Adrenal gland (tissue), 12 donors: Measurements from ENCODE around the gene KCND1. TPM values are rescaled to one million over a fixed set of nuclear protein-coding genes. Genes with fewer than 3 reads are reported as not detected.

Experiments
- DNase-seq, 7 donors: peaks; one replicate each; pipeline ENCODE4 v3.0.0-alpha.2; 2019 to 2020
- H3K27ac ChIP-seq, 5 donors: fragments of 200-600 bp; sonication (generic) in 4 of 5; 1 replicate in 3 of 5; 2 replicates in 2 of 5; pipeline versions ENCODE4 v1.5.1 to v1.8.0; 2016 to 2020; ENCODE audit warnings: mild to moderate bottlenecking in 1 of 5
- H3K27me3 ChIP-seq: fragments of 200-600 bp; 2 replicates; pipeline ENCODE4 v1.8.0; 2021
- H3K36me3 ChIP-seq, 2 donors: fragments of 200-600 bp; replicated peaks in 1 of 2; 1 replicate in 1 of 2; 2 replicates in 1 of 2; pipeline versions ENCODE4 v1.5.1 to v1.8.0; 2018 to 2022
- H3K4me1 ChIP-seq, 2 donors: fragments of 200-600 bp; replicated peaks in 1 of 2; 1 replicate in 1 of 2; 2 replicates in 1 of 2; pipeline versions ENCODE4 v1.5.1 to v1.8.0; 2018 to 2021
- H3K4me3 ChIP-seq, 4 donors: fragments of 200-600 bp; sonication (generic) in 3 of 4; one replicate each; pipeline ENCODE4 v1.5.1; 2016 to 2018
- H3K9me3 ChIP-seq, 3 donors: fragments of 200-600 bp; sonication (generic) in 1 of 3; replicated peaks in 1 of 3; 1 replicate in 2 of 3; 2 replicates in 1 of 3; pipeline versions ENCODE4 v1.5.1 to v1.8.0; 2016 to 2021
- CTCF ChIP-seq, 6 experiments: fragments of 450-650 bp in 4 of 6; fragments of 200-600 bp in 2 of 6; sonication (generic) in 1 of 6; IDR thresholded peaks; 1 replicate in 5 of 6; 2 replicates in 1 of 6; pipeline versions ENCODE4 v1.5.1 to v1.8.0; 2016 to 2021; ENCODE audit warnings: antibody characterized with exemption in 6 of 6, mild to moderate bottlenecking in 2 of 6, moderate library complexity in 1 of 6
- POLR2A ChIP-seq, 2 donors: fragments of 450-650 bp; IDR thresholded peaks; one replicate each; pipeline ENCODE4 v1.6.1; 2017; ENCODE audit warnings: antibody characterized with exemption in 2 of 2, mild to moderate bottlenecking in 2 of 2, moderate library complexity in 1 of 2
- WGBS, 4 donors: extraction: QIAGEN DNeasy Blood & Tissue Kit in 2 of 4; methylation state at CpG; one replicate each; pipeline versions ENCODE4 v1.1.5 to v1.1.7; 2013 to 2017; 5-methylcytosine and 5-hydroxymethylcytosine counted together
- intact Hi-C, 2 donors: fragments of 100-400 bp; cut with DNase I; formaldehyde crosslinking; loops; one replicate each; pipeline versions ENCODE4 v1.14.1 to v1.15.0; 2022 to 2023
- polyA plus RNA-seq, 3 donors: library from polyadenylated mRNA; stranded (reverse); fragments of 200-250 nt in 2 of 3; fragments of 350-450 nt in 1 of 3; fragmentation: Illumina TruSeq in 1 of 3; extraction: RNeasy Lipid Tissue Mini Kit (QIAGEN cat#74804) in 1 of 3; gene quantifications; one replicate each; pipeline ENCODE4 v1.2.3, GENCODE V29; 2013 to 2014
- total RNA-seq, 9 donors: library from RNA; depleted of rRNA in 4 of 9; stranded (reverse); fragments of >200 nt in 4 of 9; fragments of 120-200 nt in 1 of 9; fragmentation: NEBNext Ultra II Directional in 1 of 9; extraction: Animal tissue kit (Norgen Biotek cat#: 25700) in 1 of 9; gene quantifications; one replicate each; pipeline versions ENCODE4 v1.1.0 to v1.2.4, GENCODE V29; 2013 to 2023
- donor health status: healthy with polysubstance abuse.
- donor health status: Bipolar disorder and iron deficiency.
- donor health status: DM: yes; HTN: yes; CAD: no.
- donor health status: DM: no; HTN: no; CAD: no.
- donor health status: DM: no; HTN: no; CAD: no.
- donor health status: DM: yes; HTN: yes; CAD: no.

KCND1 gene
- total and polyA plus RNA-seq, 12 donors, result 0.22 to 2.4 (median 0.95) TPM

GRCh38 chrX:48972220-48973164 lies 848 bp upstream of the KCND1 start:
- no peaks in the 10 kb centered on the region for H3K9me3 ChIP-seq
- DNase-seq, result peak in 6 of 7 donors; percentile 32 to 74 (median 42)
- TF ChIP-seq CTCF (IDR thresholded peaks at IDR 0.05) (peak; percentile 9 to 52 (median 42)), POLR2A (IDR thresholded peaks at IDR 0.05) (no peak)
- peaks cover 0 to 11% of the 10 kb centered on the region in 2 donors for H3K36me3 ChIP-seq
- no peaks in the 10 kb centered on the region for H3K27me3 ChIP-seq
- H3K27ac ChIP-seq, result peak overlapping the region in 2 of 5 donors; percentile 17 to 60
- H3K4me3 ChIP-seq, result peak overlapping the region in 1 of 4 donors; percentile 34
- WGBS, 4 donors, result 18 to 52% (median 42%) methylated on average over 5 to 13 of the region's 13 CpGs
- intact Hi-C loops, result loop anchor here in 1 of 2 donors (10.0 kb wide), 1 partner anchor 72 kb away; the partner anchor contains the start of gene TFE3
- no peaks in the 10 kb centered on the region for H3K4me1 ChIP-seq

- no peak for TF ChIP-seq CTCF (IDR thresholded peaks at IDR 0.05)
- no peak for TF ChIP-seq POLR2A (IDR thresholded peaks at IDR 0.05)
- no peak for DNase-seq
- intact Hi-C loops, result no loop called here
- Histone ChIP-seq H3K36me3 (no peaks in the 10 kb centered on the region), H3K4me3 (no peak overlapping the region), H3K27ac (no peak overlapping the region), H3K27me3 (no peaks in the 10 kb centered on the region), H3K4me1 (no peaks in the 10 kb centered on the region), H3K9me3 (no peaks in the 10 kb centered on the region)
- 89 to 95% (median 90%) methylated on average over 28 of the region's 28 CpGs; no CpG with 5 or more reads in 1 of the 4 donors for WGBS, 4 donors
These were observed 2.2 kb downstream of the KCND1 start for GRCh38 chrX:48969471-48969870.

- Histone ChIP-seq H3K27me3 (no peaks in the 10 kb centered on the region), H3K4me1 (no peaks in the 10 kb centered on the region), H3K9me3 (no peaks in the 10 kb centered on the region), H3K36me3 (no peaks in the 10 kb centered on the region), H3K27ac (no peak overlapping the region), H3K4me3 (no peak overlapping the region)
- DNase-seq, result no peak
- 45 to 77% (median 66%) methylated on average over 1 of the region's 1 CpG for WGBS, 4 donors
- intact Hi-C loops, result no loop called here
- no peak for TF ChIP-seq CTCF (IDR thresholded peaks at IDR 0.05)
- no peak for TF ChIP-seq POLR2A (IDR thresholded peaks at IDR 0.05)
These were observed 3.3 kb downstream of the KCND1 start for GRCh38 chrX:48968377-48968776.

- Histone ChIP-seq H3K4me1 (no peaks in the 10 kb centered on the region), H3K27ac (no peak overlapping the region), H3K36me3 (no peaks in the 10 kb centered on the region), H3K9me3 (no peaks in the 10 kb centered on the region), H3K27me3 (no peaks in the 10 kb centered on the region), H3K4me3 (no peak overlapping the region)
- DNase-seq, result no peak
- intact Hi-C loops, result no loop called here
- WGBS, 4 donors, result 80 to 89% (median 83%) methylated on average over 10 to 15 of the region's 15 CpGs
- TF ChIP-seq CTCF (IDR thresholded peaks at IDR 0.05), result no peak
- TF ChIP-seq POLR2A (IDR thresholded peaks at IDR 0.05), result no peak
These were observed 4.7 kb downstream of the KCND1 start for GRCh38 chrX:48966796-48967579.
